Prostate gland (tissue), 2 donors: Measurements from ENCODE around the gene DLGAP1. TPM values are rescaled to one million over a fixed set of nuclear protein-coding genes. Genes with fewer than 3 reads are reported as not detected.

Experiments
- DNase-seq: peaks from one replicate; pipeline ENCODE4 v3.0.0-alpha.2; 2019; ENCODE audit warnings: low spot score
- H3K27ac ChIP-seq, 2 donors: fragments of 200-600 bp; sonication (generic); 2 replicates each; pipeline ENCODE4 v1.5.1; 2017 to 2019
- H3K27me3 ChIP-seq: fragments of 200-600 bp; sonication (generic); replicated peaks from 2 replicates; pipeline ENCODE4 v1.5.1; 2019; ENCODE audit not compliant: insufficient read depth
- H3K36me3 ChIP-seq, 2 donors: fragments of 200-600 bp; sonication (generic); 1 replicate in 1 of 2; 2 replicates in 1 of 2; pipeline versions ENCODE4 v1.5.1 to v1.8.1; 2017 to 2019
- H3K4me1 ChIP-seq: fragments of 200-600 bp; sonication (generic); replicated peaks from 2 replicates; pipeline ENCODE4 v1.5.1; 2019
- H3K4me3 ChIP-seq, 2 donors: fragments of 200-600 bp; sonication (generic); 2 replicates each; pipeline ENCODE4 v1.5.1; 2017 to 2019
- H3K9me3 ChIP-seq: fragments of 200-600 bp; sonication (generic); 2 replicates; pipeline ENCODE4 v1.5.1; 2017
- CTCF ChIP-seq, 4 experiments: fragments of 200-600 bp in 2 of 4; fragments of 450-650 bp in 2 of 4; sonication (generic) in 2 of 4; IDR thresholded peaks; 1 replicate in 3 of 4; 2 replicates in 1 of 4; pipeline ENCODE4 v1.5.1; 2016 to 2019; ENCODE audit warnings: antibody characterized with exemption in 4 of 4, mild to moderate bottlenecking in 2 of 4, moderate library complexity in 2 of 4
- POLR2A ChIP-seq: fragments of 450-650 bp; IDR thresholded peaks from one replicate; pipeline ENCODE4 v1.6.1; 2016; ENCODE audit warnings: antibody characterized with exemption, mild to moderate bottlenecking
- POLR2AphosphoS5 ChIP-seq: sonication (generic); formaldehyde crosslinking; IDR thresholded peaks from one replicate; pipeline ENCODE4 v1.6.1; 2017; ENCODE audit warnings: antibody characterized with exemption
- WGBS: methylation state at CpG from one replicate; pipeline ENCODE4 v1.1.5; 2018; 5-methylcytosine and 5-hydroxymethylcytosine counted together
- intact Hi-C: fragments of 100-400 bp; cut with DNase I; formaldehyde crosslinking; loops from one replicate; pipeline ENCODE4 v1.14.2; 2022
- total RNA-seq, 2 donors: library from RNA; depleted of rRNA; stranded (reverse); fragments of >200 nt; gene quantifications; one replicate each; pipeline ENCODE4 v1.1.0, GENCODE V29; 2016

The DLGAP1 gene
- total RNA-seq, 2 donors from 2014 or later, result 42.2 to 66.7 TPM

GRCh38 chr18:3799515-3799914, 655.6 kb downstream of the DLGAP1 start:
- intact Hi-C loops, result no loop called here
- no peak for DNase-seq
- 44% methylated on average over 4 of the region's 4 CpGs for WGBS
- no peaks in the 10 kb centered on the region for H3K27me3 ChIP-seq
- TF ChIP-seq POLR2AphosphoS5 (no peak), CTCF (IDR thresholded peaks at IDR 0.05) (no peak), POLR2A (no peak)
- H3K36me3 ChIP-seq, result no peaks in the 10 kb centered on the region
- no peak overlapping the region for H3K27ac ChIP-seq
- H3K9me3 ChIP-seq, result no peaks in the 10 kb centered on the region
- no peak overlapping the region for H3K4me3 ChIP-seq
- no peaks in the 10 kb centered on the region for H3K4me1 ChIP-seq

GRCh38 chr18:3798032-3798431, 657.1 kb downstream of the DLGAP1 start:
- intact Hi-C loops, result no loop called here
- TF ChIP-seq POLR2A (no peak), POLR2AphosphoS5 (no peak), CTCF (IDR thresholded peaks at IDR 0.05) (no peak)
- H3K9me3 ChIP-seq, result no peaks in the 10 kb centered on the region
- no peaks in the 10 kb centered on the region for H3K4me1 ChIP-seq
- WGBS, result 80% methylated on average over 3 of the region's 3 CpGs
- no peaks in the 10 kb centered on the region for H3K36me3 ChIP-seq
- H3K27ac ChIP-seq, result no peak overlapping the region
- no peaks in the 10 kb centered on the region for H3K27me3 ChIP-seq
- DNase-seq, result no peak
- H3K4me3 ChIP-seq, result no peak overlapping the region

GRCh38 chr18:3796434-3796833, 658.7 kb downstream of the DLGAP1 start:
- Histone ChIP-seq H3K27me3 (no peaks in the 10 kb centered on the region), H3K4me1 (no peaks in the 10 kb centered on the region), H3K4me3 (no peak overlapping the region), H3K27ac (no peak overlapping the region), H3K36me3 (no peaks in the 10 kb centered on the region), H3K9me3 (no peaks in the 10 kb centered on the region)
- no peak for DNase-seq
- 90% methylated on average over 6 of the region's 6 CpGs for WGBS
- TF ChIP-seq CTCF (IDR thresholded peaks at IDR 0.05), result no peak
- no peak for TF ChIP-seq POLR2A
- TF ChIP-seq POLR2AphosphoS5, result no peak
- intact Hi-C loops, result no loop called here

- Histone ChIP-seq H3K4me3 (no peak overlapping the region), H3K9me3 (no peaks in the 10 kb centered on the region), H3K27me3 (no peaks in the 10 kb centered on the region), H3K4me1 (no peaks in the 10 kb centered on the region), H3K27ac (no peak overlapping the region), H3K36me3 (no peaks in the 10 kb centered on the region)
- 50% methylated on average over 9 of the region's 9 CpGs for WGBS
- TF ChIP-seq POLR2A, result no peak
- TF ChIP-seq CTCF (IDR thresholded peaks at IDR 0.05), result no peak
- TF ChIP-seq POLR2AphosphoS5, result no peak
- intact Hi-C loops, result no loop called here
- DNase-seq, result no peak
Measured at GRCh38 chr18:3794537-3795348, 660.4 kb downstream of the DLGAP1 start.

- Histone ChIP-seq H3K4me3 (no peak overlapping the region), H3K4me1 (no peaks in the 10 kb centered on the region), H3K27ac (no peak overlapping the region), H3K36me3 (no peaks in the 10 kb centered on the region), H3K9me3 (no peaks in the 10 kb centered on the region), H3K27me3 (no peaks in the 10 kb centered on the region)
- 93% methylated on average over 6 of the region's 6 CpGs for WGBS
- no peak for TF ChIP-seq POLR2AphosphoS5
- TF ChIP-seq POLR2A, result no peak
- TF ChIP-seq CTCF (IDR thresholded peaks at IDR 0.05), result no peak
- intact Hi-C loops, result no loop called here
- DNase-seq, result no peak
Measured at GRCh38 chr18:3793545-3793944, 661.6 kb downstream of the DLGAP1 start.
